OCI-LY1 (cell line): ENCODE data around the gene TNNT3.

ENCODE experiments used
- CTCF ChIP-seq: fragments of 200-600 bp; sonication (generic), shearing (Covaris generic); IDR thresholded peaks from 2 replicates; pipeline ENCODE4 v1.5.1; 2017; ENCODE audit warnings: mild to moderate bottlenecking, antibody characterized with exemption, low read length, moderate library complexity, mixed read lengths
- EZH2 ChIP-seq: fragments of 200-600 bp; sonication (generic), shearing (Covaris generic); IDR thresholded peaks from 2 replicates; pipeline ENCODE4 v1.8.0; 2017; ENCODE audit warnings: borderline replicate concordance, mixed run types, mild to moderate bottlenecking, antibody characterized with exemption, low read length, moderate library complexity, mixed read lengths

- TF ChIP-seq CTCF = no peak
- TF ChIP-seq EZH2 = no peak
Observed at GRCh38 chr11:1892558-1892957, 26.9 kb upstream of the TNNT3 start.
